ENCODE measurements around the gene HCLS1. TPM values are rescaled to one million over a fixed set of nuclear protein-coding genes. Genes with fewer than 3 reads are reported as not detected.
A peak's percentile ranks its signal among the peaks of the same experiment; 100 is the strongest.

The HCLS1 gene
- total and polyA plus RNA-seq, 2 of the 8 experiments (the other 6 are each of a cell fraction or from before 2014, with no cell fraction given) = 0.53 to 1.3 TPM

- no peaks in the 10 kb centered on the region for H3K79me1 ChIP-seq (ENCODE audit: low read depth, low read length)
- no peak overlapping the region for H2BK15ac ChIP-seq (ENCODE audit: low read length)
- H3K36me3 ChIP-seq (ENCODE audit: control insufficient read depth in 2 of 4, insufficient read depth in 4 of 4, low read length in 3 of 4) = no peaks in the 10 kb centered on the region
- H3K4me2 ChIP-seq (ENCODE audit: insufficient read depth in 1 of 2, low read depth in 2 of 2, low read length in 2 of 2) = no peak overlapping the region
- H3K79me2 ChIP-seq (ENCODE audit: control insufficient read depth in 1 of 2, insufficient read depth in 2 of 2, low read length in 2 of 2) = no peaks in the 10 kb centered on the region
- H4K91ac ChIP-seq (replicated peaks; ENCODE audit: insufficient read length, low read length) = no peak overlapping the region
- 95% methylated on average over 4 of the region's 4 CpGs; no CpG with 5 or more reads in 1 of the 2 experiments for WGBS, 2 experiments (ENCODE audit: extremely low coverage in 1 of 2, insufficient coverage in 1 of 2, insufficient read length in 1 of 2, insufficient replicate concordance in 2 of 2, low coverage in 1 of 2, low lambda C conversion rate in 2 of 2, missing lambda C conversion rate in 1 of 2)
- H3K23ac ChIP-seq (ENCODE audit: insufficient read length) = no peak overlapping the region
- ChIA-PET POLR2A (ENCODE audit: partially characterized antibody) (interaction anchor here (1.0 kb wide), 1 partner anchor 33 kb away, joined by 3 read pairs; the partner anchor contains the start of gene FBXO40), CTCF (ENCODE audit: partially characterized antibody) (interaction anchor here (1.1 kb wide), 1 partner anchor 74 kb away, joined by 3 read pairs; no protein-coding TSS in a partner anchor)
- no peak overlapping the region for H3K18ac ChIP-seq (ENCODE audit: extremely low read depth, low read length)
- H4K20me1 ChIP-seq (replicated peaks in 1 of 2; ENCODE audit: control insufficient read depth in 1 of 2, insufficient read depth in 2 of 2, low read length in 2 of 2) = no peaks in the 10 kb centered on the region
- no peak overlapping the region for H3K14ac ChIP-seq (ENCODE audit: insufficient read length)
- no peak overlapping the region for H4K8ac ChIP-seq (ENCODE audit: extremely low read depth, insufficient read depth, low read length)
- TF ChIP-seq ZNF274 (IDR thresholded peaks at IDR 0.05; ENCODE audit: borderline replicate concordance, extremely low read depth, low read length) = no peak
- H3K56ac ChIP-seq (replicated peaks; ENCODE audit: insufficient read length, low read depth, low read length) = no peak overlapping the region
- H2BK120ac ChIP-seq (replicated peaks; ENCODE audit: low read depth, low read length) = no peak overlapping the region
- H2BK12ac ChIP-seq (ENCODE audit: low read depth, low read length) = no peak overlapping the region
- no peak overlapping the region for H3K27ac ChIP-seq (ENCODE audit: low read depth, low read length)
- no peak overlapping the region for H4K5ac ChIP-seq (ENCODE audit: insufficient read length, low read depth, low read length)
- no peak overlapping the region for H2BK20ac ChIP-seq (ENCODE audit: low read length)
- H2BK5ac ChIP-seq (ENCODE audit: low read depth, low read length) = no peak overlapping the region
- peak overlapping the region; percentile 3; the same call in 1 of the 2 replicates for H2AFZ ChIP-seq (ENCODE audit: low read length)
- H3K4ac ChIP-seq (replicated peaks; ENCODE audit: insufficient read length, low read depth, low read length) = no peak overlapping the region
- no peak overlapping the region for H2AK5ac ChIP-seq (ENCODE audit: low read depth, low read length)
- DNase-seq (ENCODE audit: low read depth in 1 of 2, low spot score in 2 of 2) (no peak), FAIRE-seq (no peak)
- H3K27me3 ChIP-seq (replicated peaks in 1 of 4; ENCODE audit: control insufficient read depth in 3 of 4, extremely low read depth in 1 of 4, insufficient read depth in 3 of 4, low read length in 3 of 4) = no peaks in the 10 kb centered on the region
- H3K23me2 ChIP-seq (ENCODE audit: low read depth, low read length) = no peaks in the 10 kb centered on the region
- no peaks in the 10 kb centered on the region for H3K9me3 ChIP-seq (ENCODE audit: insufficient read depth in 2 of 2, low read depth in 1 of 2, low read length in 1 of 2)
- no peak overlapping the region for H3K4me3 ChIP-seq (ENCODE audit: extremely low read depth in 1 of 4, insufficient read depth in 2 of 4, low read depth in 3 of 4, low read length in 4 of 4)
- H3K4me1 ChIP-seq (replicated peaks in 1 of 4; ENCODE audit: control insufficient read depth in 3 of 4, insufficient read depth in 4 of 4, low read length in 3 of 4) = peaks cover 0 to 4% (median 0%) of the 10 kb centered on the region in 4 experiments; a peak in 2 of 7 replicates
- H3K9ac ChIP-seq (replicated peaks in 1 of 4; ENCODE audit: extremely low read depth in 1 of 4, low read depth in 3 of 4, low read length in 3 of 4) = no peak overlapping the region
These were observed 34.2 kb downstream of the HCLS1 start for GRCh38 chr3:121626495-121626894.
